ENCODE results near the gene NEDD9. TPM values are rescaled to one million over a fixed set of nuclear protein-coding genes. Genes with fewer than 3 reads are reported as not detected.

Gene NEDD9
- total and polyA plus RNA-seq, 2 donors (not counting 1 experiment from before 2014, with no cell fraction given) = 33.7 to 35.2 TPM

DNA sequence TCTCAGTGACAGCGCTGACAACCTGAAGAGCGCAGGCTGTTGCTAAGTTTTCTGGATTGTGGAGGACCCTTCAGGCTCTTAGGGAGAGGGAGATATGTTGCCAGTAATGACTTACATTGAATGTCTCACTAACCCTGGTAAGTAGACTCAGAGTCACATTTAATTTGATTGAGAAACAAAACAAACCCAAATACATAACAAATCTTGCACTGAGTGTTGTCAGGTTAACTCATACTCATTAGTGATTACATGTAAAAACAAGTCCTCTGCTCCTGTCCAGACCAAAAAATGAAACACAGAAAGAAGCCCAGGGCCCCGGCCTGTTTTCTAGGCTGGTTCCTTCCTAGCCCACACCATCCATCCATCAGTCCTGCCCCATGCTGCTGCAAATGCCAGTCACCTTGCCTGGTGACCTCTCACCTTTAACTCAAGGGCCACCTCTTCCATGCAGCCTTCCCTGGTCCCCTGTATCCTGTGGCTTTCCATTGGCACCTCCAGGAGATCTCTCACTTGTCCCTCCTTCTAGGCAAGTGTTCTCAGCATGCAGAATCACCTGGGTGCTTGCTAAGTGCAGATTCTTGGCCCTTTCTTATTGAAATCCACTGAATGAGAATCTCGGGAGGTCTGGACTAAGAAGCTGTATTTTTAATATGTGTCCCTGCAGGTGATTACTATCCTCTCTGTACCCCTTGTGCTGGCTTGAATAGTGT lies 86.2 kb downstream of the NEDD9 start:
- no peaks in the 10 kb centered on the region for H3K36me3 ChIP-seq (ENCODE audit: control insufficient read depth, insufficient read depth, low read length)
- no peaks in the 10 kb centered on the region for H3K79me2 ChIP-seq (ENCODE audit: control insufficient read depth, insufficient read depth, low read length)
- no peak overlapping the region for H3K4me3 ChIP-seq (replicated peaks in 1 of 4; ENCODE audit: control extremely low read depth in 1 of 4, insufficient read depth in 1 of 4, low read depth in 3 of 4, low read length in 4 of 4)
- no peak overlapping the region for H2AFZ ChIP-seq (ENCODE audit: low read length)
- H3K27me3 ChIP-seq (ENCODE audit: control insufficient read depth, insufficient read depth, low read length) = no peaks in the 10 kb centered on the region
- H3K27ac ChIP-seq (ENCODE audit: insufficient read depth, low read length) = no peak overlapping the region
- no peak for DNase-seq (ENCODE audit: low read depth in 2 of 2)
- TF ChIP-seq, protein P1, sequence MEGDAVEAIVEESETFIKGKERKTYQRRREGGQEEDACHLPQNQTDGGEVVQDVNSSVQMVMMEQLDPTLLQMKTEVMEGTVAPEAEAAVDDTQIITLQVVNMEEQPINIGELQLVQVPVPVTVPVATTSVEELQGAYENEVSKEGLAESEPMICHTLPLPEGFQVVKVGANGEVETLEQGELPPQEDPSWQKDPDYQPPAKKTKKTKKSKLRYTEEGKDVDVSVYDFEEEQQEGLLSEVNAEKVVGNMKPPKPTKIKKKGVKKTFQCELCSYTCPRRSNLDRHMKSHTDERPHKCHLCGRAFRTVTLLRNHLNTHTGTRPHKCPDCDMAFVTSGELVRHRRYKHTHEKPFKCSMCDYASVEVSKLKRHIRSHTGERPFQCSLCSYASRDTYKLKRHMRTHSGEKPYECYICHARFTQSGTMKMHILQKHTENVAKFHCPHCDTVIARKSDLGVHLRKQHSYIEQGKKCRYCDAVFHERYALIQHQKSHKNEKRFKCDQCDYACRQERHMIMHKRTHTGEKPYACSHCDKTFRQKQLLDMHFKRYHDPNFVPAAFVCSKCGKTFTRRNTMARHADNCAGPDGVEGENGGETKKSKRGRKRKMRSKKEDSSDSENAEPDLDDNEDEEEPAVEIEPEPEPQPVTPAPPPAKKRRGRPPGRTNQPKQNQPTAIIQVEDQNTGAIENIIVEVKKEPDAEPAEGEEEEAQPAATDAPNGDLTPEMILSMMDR (conservative IDR thresholded peaks at IDR 0.05 in 1 of 2, IDR thresholded peaks at IDR 0.05 in 1 of 2; ENCODE audit: low read depth in 1 of 2, low read length in 2 of 2) = no peak
- no peak for TF ChIP-seq EZH2 (IDR thresholded peaks at IDR 0.05; ENCODE audit: low read length, missing control alignments)
- no peaks in the 10 kb centered on the region for H4K20me1 ChIP-seq (ENCODE audit: control insufficient read depth, extremely low read depth, insufficient read depth, low read length)
- H3K9me3 ChIP-seq (ENCODE audit: control insufficient read depth, insufficient read depth, low read depth, low read length) = no peaks in the 10 kb centered on the region
- peaks cover 3% of the 10 kb centered on the region for H3K4me1 ChIP-seq (ENCODE audit: control insufficient read depth, extremely low read depth, insufficient read depth, low read length)
- no peak overlapping the region for H3K9ac ChIP-seq (ENCODE audit: insufficient read depth, low read length)
- H3K4me2 ChIP-seq (ENCODE audit: extremely low read depth, insufficient read depth, low read length) = no peak overlapping the region

DNA sequence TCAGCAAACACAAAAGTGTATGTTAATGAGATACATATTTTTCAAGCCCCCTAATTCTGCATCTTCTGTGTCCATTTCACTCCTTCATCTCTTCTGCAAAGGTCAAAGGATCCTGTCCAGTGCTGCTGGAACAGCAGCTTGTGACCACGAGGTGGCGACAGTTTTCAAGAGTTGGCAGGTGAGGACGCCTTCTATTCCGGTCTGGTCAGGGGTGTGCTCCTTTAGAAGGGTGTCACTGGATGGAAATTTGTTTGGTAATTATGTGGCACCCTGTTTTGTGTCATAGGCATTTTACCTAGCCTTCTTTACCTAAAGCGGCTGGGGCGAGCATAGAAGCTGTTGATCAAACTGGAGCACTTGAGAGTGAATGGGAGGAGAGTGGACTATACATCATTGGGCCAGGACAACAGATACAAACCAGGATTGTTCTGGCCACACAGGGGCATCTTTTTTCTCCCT lies 88.0 kb downstream of the NEDD9 start:
- Histone ChIP-seq H3K4me2 (ENCODE audit: extremely low read depth, insufficient read depth, low read length) (no peak overlapping the region), H3K27ac (ENCODE audit: insufficient read depth, low read length) (no peak overlapping the region), H3K4me3 (replicated peaks in 1 of 4; ENCODE audit: control extremely low read depth in 1 of 4, insufficient read depth in 1 of 4, low read depth in 3 of 4, low read length in 4 of 4) (no peak overlapping the region), H3K79me2 (ENCODE audit: control insufficient read depth, insufficient read depth, low read length) (no peaks in the 10 kb centered on the region), H3K4me1 (ENCODE audit: control insufficient read depth, extremely low read depth, insufficient read depth, low read length) (peaks cover 3% of the 10 kb centered on the region), H4K20me1 (ENCODE audit: control insufficient read depth, extremely low read depth, insufficient read depth, low read length) (no peaks in the 10 kb centered on the region), H2AFZ (ENCODE audit: low read length) (no peak overlapping the region), H3K27me3 (ENCODE audit: control insufficient read depth, insufficient read depth, low read length) (no peaks in the 10 kb centered on the region), H3K9me3 (ENCODE audit: control insufficient read depth, insufficient read depth, low read depth, low read length) (no peaks in the 10 kb centered on the region), H3K9ac (ENCODE audit: insufficient read depth, low read length) (no peak overlapping the region), H3K36me3 (ENCODE audit: control insufficient read depth, insufficient read depth, low read length) (no peaks in the 10 kb centered on the region)
- no peak for TF ChIP-seq EZH2 (IDR thresholded peaks at IDR 0.05; ENCODE audit: low read length, missing control alignments)
- TF ChIP-seq, protein P1 (conservative IDR thresholded peaks at IDR 0.05 in 1 of 2, IDR thresholded peaks at IDR 0.05 in 1 of 2; ENCODE audit: low read depth in 1 of 2, low read length in 2 of 2) = peak; percentile 93 to 95
- peak; percentile 62 to 74 for DNase-seq (ENCODE audit: low read depth in 2 of 2)

GRCh38 chr6:11143394-11144371 lies 88.8 kb downstream of the NEDD9 start:
- Histone ChIP-seq H3K9me3 (ENCODE audit: control insufficient read depth, insufficient read depth, low read depth, low read length) (no peaks in the 10 kb centered on the region), H4K20me1 (ENCODE audit: control insufficient read depth, extremely low read depth, insufficient read depth, low read length) (no peaks in the 10 kb centered on the region), H3K9ac (ENCODE audit: insufficient read depth, low read length) (no peak overlapping the region), H3K27ac (ENCODE audit: insufficient read depth, low read length) (no peak overlapping the region), H3K36me3 (ENCODE audit: control insufficient read depth, insufficient read depth, low read length) (no peaks in the 10 kb centered on the region), H3K4me1 (ENCODE audit: control insufficient read depth, extremely low read depth, insufficient read depth, low read length) (peaks cover 3% of the 10 kb centered on the region), H3K4me3 (replicated peaks in 1 of 4; ENCODE audit: control extremely low read depth in 1 of 4, insufficient read depth in 1 of 4, low read depth in 3 of 4, low read length in 4 of 4) (no peak overlapping the region), H2AFZ (ENCODE audit: low read length) (no peak overlapping the region), H3K79me2 (ENCODE audit: control insufficient read depth, insufficient read depth, low read length) (no peaks in the 10 kb centered on the region), H3K4me2 (ENCODE audit: extremely low read depth, insufficient read depth, low read length) (no peak overlapping the region), H3K27me3 (ENCODE audit: control insufficient read depth, insufficient read depth, low read length) (no peaks in the 10 kb centered on the region)
- peak; percentile 90 to 95 for DNase-seq (ENCODE audit: low read depth in 2 of 2)
- TF ChIP-seq EZH2 (IDR thresholded peaks at IDR 0.05; ENCODE audit: low read length, missing control alignments) = no peak
- TF ChIP-seq, protein P1 (conservative IDR thresholded peaks at IDR 0.05 in 1 of 2, IDR thresholded peaks at IDR 0.05 in 1 of 2; ENCODE audit: low read depth in 1 of 2, low read length in 2 of 2) = no peak

All from fibroblast of lung (primary cell).